ENCODE data around the gene GTF3C4.
"Not testable (repeated sequence)": the region's sequence is repeated elsewhere in the genome, so short reads cannot be mapped to it uniquely, and the experiment has no call there.

GTF3C4 gene

DNA sequence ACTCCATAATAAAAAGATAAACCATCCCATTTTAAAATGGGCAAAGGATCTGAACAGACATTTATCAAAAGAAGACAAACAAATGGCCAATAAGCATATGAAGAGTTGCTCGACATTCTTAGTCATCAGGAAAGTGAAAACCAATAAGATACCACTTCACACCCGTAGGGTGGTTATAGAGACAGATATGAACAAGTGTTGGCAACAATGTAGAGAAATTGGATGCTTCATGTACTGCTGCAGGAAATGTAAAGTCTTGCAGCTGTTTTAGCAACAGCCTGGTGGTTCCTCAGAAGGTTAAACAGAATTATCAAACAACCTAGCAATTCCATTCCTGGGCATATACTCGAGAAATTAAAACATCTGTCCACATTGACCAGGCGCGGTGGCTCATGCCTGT lies 42.5 kb downstream of the GTF3C4 start:
- no peak overlapping the region for H3K23ac ChIP-seq (ENCODE audit: low read length in 2 of 2)
- no peaks in the 10 kb centered on the region for H3K9me3 ChIP-seq (ENCODE audit: control insufficient read depth, low read length)
- H3K4me3 ChIP-seq (ENCODE audit: insufficient read depth in 1 of 2, low read depth in 1 of 2, low read length in 2 of 2): no peak overlapping the region
- H4K8ac ChIP-seq (ENCODE audit: low read length): no peak overlapping the region
- no peak overlapping the region for H2AFZ ChIP-seq (ENCODE audit: low read depth, low read length)
- no peak for DNase-seq
- H3K27ac ChIP-seq (ENCODE audit: low read length, poor library complexity, severe bottlenecking): no peak overlapping the region
- no peak overlapping the region for H3K4me2 ChIP-seq (ENCODE audit: low read length, poor library complexity, severe bottlenecking)
- H4K91ac ChIP-seq (ENCODE audit: low read length): no peak overlapping the region
- H2BK120ac ChIP-seq (ENCODE audit: low read depth, low read length): no peak overlapping the region
- H2BK15ac ChIP-seq (ENCODE audit: low read depth, poor library complexity, severe bottlenecking): no peak overlapping the region
- H3K79me1 ChIP-seq (replicated peaks; ENCODE audit: low read length, poor library complexity, severe bottlenecking): no peaks in the 10 kb centered on the region
- 94% methylated on average over 5 of the region's 5 CpGs for WGBS
- H3K18ac ChIP-seq (ENCODE audit: low read depth in 1 of 2, low read length in 2 of 2): no peak overlapping the region
- peaks cover 12 to 41% of the 10 kb centered on the region in 2 experiments for H3K27me3 ChIP-seq (ENCODE audit: control insufficient read depth in 1 of 2, insufficient read depth in 1 of 2, low read length in 2 of 2)
- no peak overlapping the region for H2BK5ac ChIP-seq (ENCODE audit: low read depth, low read length, poor library complexity, severe bottlenecking)
- H3K4ac ChIP-seq (ENCODE audit: low read depth in 1 of 2, low read length in 2 of 2): no peak overlapping the region
- no peak overlapping the region for H2AK5ac ChIP-seq (ENCODE audit: low read length, severe bottlenecking)
- no peak overlapping the region for H3K9ac ChIP-seq (ENCODE audit: low read length)
- H3K14ac ChIP-seq (ENCODE audit: low read length in 2 of 2): no peak overlapping the region
- no peaks in the 10 kb centered on the region for H3K4me1 ChIP-seq (ENCODE audit: control insufficient read depth, insufficient read depth, low read depth, low read length)
- H3K36me3 ChIP-seq (ENCODE audit: control insufficient read depth in 1 of 2, insufficient read depth in 2 of 2, low read depth in 1 of 2, low read length in 2 of 2): no peaks in the 10 kb centered on the region
- no peak overlapping the region for H2BK12ac ChIP-seq (ENCODE audit: low read length in 2 of 2)

DNA sequence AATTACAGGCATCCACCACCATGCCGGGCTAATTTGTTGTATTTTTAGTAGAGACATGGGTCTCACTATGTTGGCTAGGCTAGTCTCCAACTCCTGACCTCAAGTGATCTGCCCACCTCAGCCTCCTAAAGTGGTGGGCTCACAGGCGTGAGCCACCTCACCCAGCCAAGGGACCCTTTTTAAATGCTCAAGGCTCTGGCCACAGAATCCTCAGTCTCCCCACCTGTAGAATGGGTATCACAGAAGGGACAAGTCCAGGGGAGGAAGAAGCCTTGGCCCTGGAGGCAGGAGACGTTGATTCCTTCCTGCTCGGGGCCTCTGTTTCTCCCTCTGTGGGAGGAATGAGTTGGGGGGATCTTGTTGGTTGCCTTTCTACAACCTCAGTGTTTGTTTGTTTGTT lies 45.7 kb downstream of the GTF3C4 start:
- Histone ChIP-seq H4K91ac (ENCODE audit: low read length) (no peak overlapping the region), H3K23ac (ENCODE audit: low read length in 2 of 2) (no peak overlapping the region), H2AK5ac (ENCODE audit: low read length, severe bottlenecking) (no peak overlapping the region), H3K27me3 (ENCODE audit: control insufficient read depth in 1 of 2, insufficient read depth in 1 of 2, low read length in 2 of 2) (peaks cover 7 to 40% of the 10 kb centered on the region in 2 experiments), H3K4ac (ENCODE audit: low read depth in 1 of 2, low read length in 2 of 2) (no peak overlapping the region), H3K14ac (ENCODE audit: low read length in 2 of 2) (peak overlapping the region in 1 of 2 experiments; percentile 41), H3K4me3 (ENCODE audit: insufficient read depth in 1 of 2, low read depth in 1 of 2, low read length in 2 of 2) (no peak overlapping the region), H2BK15ac (ENCODE audit: low read depth, poor library complexity, severe bottlenecking) (no peak overlapping the region), H3K79me1 (replicated peaks; ENCODE audit: low read length, poor library complexity, severe bottlenecking) (no peaks in the 10 kb centered on the region), H3K9me3 (ENCODE audit: control insufficient read depth, low read length) (no peaks in the 10 kb centered on the region), H2BK12ac (ENCODE audit: low read length in 2 of 2) (no peak overlapping the region), H2BK5ac (ENCODE audit: low read depth, low read length, poor library complexity, severe bottlenecking) (no peak overlapping the region), H2AFZ (ENCODE audit: low read depth, low read length) (no peak overlapping the region), H3K27ac (ENCODE audit: low read length, poor library complexity, severe bottlenecking) (no peak overlapping the region), H3K9ac (ENCODE audit: low read length) (no peak overlapping the region), H2BK120ac (ENCODE audit: low read depth, low read length) (no peak overlapping the region), H3K4me2 (ENCODE audit: low read length, poor library complexity, severe bottlenecking) (no peak overlapping the region), H4K8ac (ENCODE audit: low read length) (no peak overlapping the region), H3K36me3 (ENCODE audit: control insufficient read depth in 1 of 2, insufficient read depth in 2 of 2, low read depth in 1 of 2, low read length in 2 of 2) (no peaks in the 10 kb centered on the region), H3K18ac (ENCODE audit: low read depth in 1 of 2, low read length in 2 of 2) (no peak overlapping the region), H3K4me1 (ENCODE audit: control insufficient read depth, insufficient read depth, low read depth, low read length) (no peaks in the 10 kb centered on the region)
- WGBS: 83% methylated on average over 2 of the region's 4 CpGs
- no peak for DNase-seq

GRCh38 chr9:132717326-132717945 lies 47.2 kb downstream of the GTF3C4 start:
- Histone ChIP-seq H4K91ac (ENCODE audit: low read length) (no peak overlapping the region), H3K23ac (ENCODE audit: low read length in 2 of 2) (no peak overlapping the region), H2AFZ (ENCODE audit: low read depth, low read length) (no peak overlapping the region), H3K18ac (ENCODE audit: low read depth in 1 of 2, low read length in 2 of 2) (no peak overlapping the region), H3K27me3 (ENCODE audit: control insufficient read depth in 1 of 2, insufficient read depth in 1 of 2, low read length in 2 of 2) (peaks cover 13 to 45% of the 10 kb centered on the region in 2 experiments), H3K4me3 (ENCODE audit: insufficient read depth in 1 of 2, low read depth in 1 of 2, low read length in 2 of 2) (no peak overlapping the region), H3K4me1 (ENCODE audit: control insufficient read depth, insufficient read depth, low read depth, low read length) (no peaks in the 10 kb centered on the region), H2BK120ac (ENCODE audit: low read depth, low read length) (no peak overlapping the region), H2BK12ac (ENCODE audit: low read length in 2 of 2) (no peak overlapping the region), H2AK5ac (ENCODE audit: low read length, severe bottlenecking) (no peak overlapping the region), H3K27ac (ENCODE audit: low read length, poor library complexity, severe bottlenecking) (no peak overlapping the region), H3K14ac (ENCODE audit: low read length in 2 of 2) (no peak overlapping the region), H4K8ac (ENCODE audit: low read length) (no peak overlapping the region), H2BK5ac (ENCODE audit: low read depth, low read length, poor library complexity, severe bottlenecking) (no peak overlapping the region), H2BK15ac (ENCODE audit: low read depth, poor library complexity, severe bottlenecking) (no peak overlapping the region), H3K79me1 (replicated peaks; ENCODE audit: low read length, poor library complexity, severe bottlenecking) (no peaks in the 10 kb centered on the region), H3K9me3 (ENCODE audit: control insufficient read depth, low read length) (no peaks in the 10 kb centered on the region), H3K9ac (ENCODE audit: low read length) (no peak overlapping the region), H3K4ac (ENCODE audit: low read depth in 1 of 2, low read length in 2 of 2) (no peak overlapping the region), H3K36me3 (ENCODE audit: control insufficient read depth in 1 of 2, insufficient read depth in 2 of 2, low read depth in 1 of 2, low read length in 2 of 2) (no peaks in the 10 kb centered on the region), H3K4me2 (ENCODE audit: low read length, poor library complexity, severe bottlenecking) (no peak overlapping the region)
- 78% methylated on average over 13 of the region's 13 CpGs for WGBS
- no peak for DNase-seq

GRCh38 chr9:132718381-132718928 lies 48.2 kb downstream of the GTF3C4 start:
- not testable (repeated sequence) for H4K8ac ChIP-seq (ENCODE audit: low read length); H2BK12ac ChIP-seq (ENCODE audit: low read length in 2 of 2); H3K4me2 ChIP-seq (ENCODE audit: low read length, poor library complexity, severe bottlenecking); H3K18ac ChIP-seq (ENCODE audit: low read depth in 1 of 2, low read length in 2 of 2); H2AK5ac ChIP-seq (ENCODE audit: low read length, severe bottlenecking); H3K23ac ChIP-seq (ENCODE audit: low read length in 2 of 2); H3K4me3 ChIP-seq (ENCODE audit: insufficient read depth in 1 of 2, low read depth in 1 of 2, low read length in 2 of 2); H4K91ac ChIP-seq (ENCODE audit: low read length); H2AFZ ChIP-seq (ENCODE audit: low read depth, low read length); H2BK120ac ChIP-seq (ENCODE audit: low read depth, low read length); H3K27ac ChIP-seq (ENCODE audit: low read length, poor library complexity, severe bottlenecking); H3K79me1 ChIP-seq (replicated peaks; ENCODE audit: low read length, poor library complexity, severe bottlenecking); H3K9me3 ChIP-seq (ENCODE audit: control insufficient read depth, low read length); H3K9ac ChIP-seq (ENCODE audit: low read length); H2BK15ac ChIP-seq (ENCODE audit: low read depth, poor library complexity, severe bottlenecking); DNase-seq; H3K4ac ChIP-seq (ENCODE audit: low read depth in 1 of 2, low read length in 2 of 2); H2BK5ac ChIP-seq (ENCODE audit: low read depth, low read length, poor library complexity, severe bottlenecking); H3K4me1 ChIP-seq (ENCODE audit: control insufficient read depth, insufficient read depth, low read depth, low read length); H3K36me3 ChIP-seq (ENCODE audit: control insufficient read depth in 1 of 2, insufficient read depth in 2 of 2, low read depth in 1 of 2, low read length in 2 of 2); H3K14ac ChIP-seq (ENCODE audit: low read length in 2 of 2)
- peaks cover 18 to 54% of the 10 kb centered on the region in 2 experiments for H3K27me3 ChIP-seq (ENCODE audit: control insufficient read depth in 1 of 2, insufficient read depth in 1 of 2, low read length in 2 of 2)
- 81% methylated on average over 6 of the region's 8 CpGs for WGBS

Data from mesenchymal stem cell (in vitro differentiated cells and primary cell).